OCI-LY1 (cell line): ENCODE measurements around the gene PLCB4.

Experiments
- CTCF ChIP-seq: fragments of 200-600 bp; sonication (generic), shearing (Covaris generic); IDR thresholded peaks from 2 replicates; pipeline ENCODE4 v1.5.1; 2017; ENCODE audit warnings: mild to moderate bottlenecking, antibody characterized with exemption, low read length, moderate library complexity, mixed read lengths
- EZH2 ChIP-seq: fragments of 200-600 bp; sonication (generic), shearing (Covaris generic); IDR thresholded peaks from 2 replicates; pipeline ENCODE4 v1.8.0; 2017; ENCODE audit warnings: borderline replicate concordance, mixed run types, mild to moderate bottlenecking, antibody characterized with exemption, low read length, moderate library complexity, mixed read lengths

GRCh38 chr20:9509246-9509645 lies 440.4 kb downstream of the PLCB4 start:
- TF ChIP-seq CTCF (no peak), EZH2 (no peak)
